A549 (cell line): ENCODE results near the gene RNASEH1.

Source experiments
- CHD2 ChIP-seq: fragments of 150-350 bp; IDR thresholded peaks from 2 replicates; pipeline ENCODE4 v1.6.1; 2014; ENCODE audit warnings: low read length; ENCODE audit not compliant: partially characterized antibody
- EP300 ChIP-seq, 2 experiments: fragments of >200 bp; sonication (Bioruptor Twin); formaldehyde crosslinking; IDR thresholded peaks; 2 replicates in 1 of 2; 3 replicates in 1 of 2; pipeline ENCODE4 v1.6.1; 2016 to 2017
- HOXA7 ChIP-seq: fragments of 250-450 bp; sonication (Bioruptor Pico); IDR thresholded peaks from 2 replicates; pipeline ENCODE4 v1.5.0; 2020; ENCODE audit warnings: mild to moderate bottlenecking, moderate library complexity
- MAZ ChIP-seq: fragments of 150-350 bp; IDR thresholded peaks from 2 replicates; pipeline ENCODE4 v1.6.1; 2014; ENCODE audit warnings: antibody characterized with exemption, low read depth, low read length, borderline replicate concordance
- POLR2A ChIP-seq: IDR thresholded peaks from 2 replicates; pipeline ENCODE4 v1.6.1; 2012; ENCODE audit warnings: mild to moderate bottlenecking, low read length
- RAD21 ChIP-seq, 2 experiments: fragments of >200 bp in 1 of 2; sonication (Bioruptor Twin) in 1 of 2; formaldehyde crosslinking in 1 of 2; IDR thresholded peaks in 1 of 2; conservative IDR thresholded peaks in 1 of 2; 2 replicates in 1 of 2; 3 replicates in 1 of 2; pipeline ENCODE4 v1.6.1; 2012 to 2018; ENCODE audit warnings: inconsistent platforms in 1 of 2
- RNF2 ChIP-seq: fragments of 200-600 bp; sonication (generic); IDR thresholded peaks from 2 replicates; pipeline ENCODE4 v1.6.1; 2016; ENCODE audit warnings: low read depth, mild to moderate bottlenecking, antibody characterized with exemption, moderate library complexity, borderline replicate concordance
- SMC3 ChIP-seq: fragments of >200 bp; sonication (Bioruptor Twin); formaldehyde crosslinking; IDR thresholded peaks from 3 replicates; pipeline ENCODE4 v1.6.1; 2018; ENCODE audit warnings: inconsistent platforms
- TF ChIP-seq, protein P1 (sequence below): fragments of >200 bp; sonication (Bioruptor Twin); formaldehyde crosslinking; IDR thresholded peaks from 3 replicates; pipeline ENCODE4 v1.5.1; 2016
- TF ChIP-seq, protein P2 (sequence below): IDR thresholded peaks from 2 replicates; pipeline ENCODE4 v1.6.1; 2012; ENCODE audit warnings: low read depth, borderline replicate concordance

DNA sequence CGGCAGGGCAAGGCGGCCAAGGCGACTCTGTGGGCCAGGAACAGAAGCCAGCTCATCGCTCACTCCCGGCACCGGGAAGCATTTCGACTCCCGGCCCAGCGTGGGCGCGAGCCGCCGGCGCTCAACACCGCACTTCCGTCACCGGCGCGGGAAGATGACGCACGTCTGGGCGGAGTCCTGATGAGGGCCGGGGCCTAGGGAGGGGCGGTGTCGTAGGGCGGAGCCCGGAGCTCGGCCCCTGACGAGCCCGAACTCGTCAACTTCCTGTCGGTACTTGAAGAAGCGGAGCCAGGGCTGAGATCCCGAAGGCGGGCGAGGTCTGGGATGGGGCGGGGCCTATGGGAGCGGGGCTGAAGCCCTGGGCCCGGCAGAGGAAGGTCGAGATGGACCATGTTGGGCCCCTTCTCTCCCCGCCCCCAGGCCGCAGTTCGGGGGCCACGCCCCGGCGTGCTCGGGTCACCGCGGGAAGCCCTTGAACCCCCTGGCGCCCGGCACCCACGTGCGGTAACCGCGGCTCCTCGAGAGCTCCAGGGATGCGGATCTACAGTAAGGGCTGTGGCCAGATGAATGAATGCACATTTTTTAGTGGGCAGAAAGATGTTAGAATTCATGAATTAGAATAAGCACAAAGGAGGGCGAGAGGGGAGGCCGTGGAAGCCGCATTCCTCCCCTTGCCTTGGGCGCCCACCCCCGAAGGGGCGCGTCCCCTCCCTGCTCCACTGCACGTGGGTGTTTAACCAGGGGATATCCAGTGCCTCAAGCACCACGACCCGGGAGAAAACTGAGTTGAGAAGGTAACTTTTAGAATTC is at the start of gene RNASEH1:
- peak; percentile 94 for TF ChIP-seq POLR2A
- TF ChIP-seq CHD2 = no peak
- TF ChIP-seq RNF2 = no peak
- TF ChIP-seq, protein P1, sequence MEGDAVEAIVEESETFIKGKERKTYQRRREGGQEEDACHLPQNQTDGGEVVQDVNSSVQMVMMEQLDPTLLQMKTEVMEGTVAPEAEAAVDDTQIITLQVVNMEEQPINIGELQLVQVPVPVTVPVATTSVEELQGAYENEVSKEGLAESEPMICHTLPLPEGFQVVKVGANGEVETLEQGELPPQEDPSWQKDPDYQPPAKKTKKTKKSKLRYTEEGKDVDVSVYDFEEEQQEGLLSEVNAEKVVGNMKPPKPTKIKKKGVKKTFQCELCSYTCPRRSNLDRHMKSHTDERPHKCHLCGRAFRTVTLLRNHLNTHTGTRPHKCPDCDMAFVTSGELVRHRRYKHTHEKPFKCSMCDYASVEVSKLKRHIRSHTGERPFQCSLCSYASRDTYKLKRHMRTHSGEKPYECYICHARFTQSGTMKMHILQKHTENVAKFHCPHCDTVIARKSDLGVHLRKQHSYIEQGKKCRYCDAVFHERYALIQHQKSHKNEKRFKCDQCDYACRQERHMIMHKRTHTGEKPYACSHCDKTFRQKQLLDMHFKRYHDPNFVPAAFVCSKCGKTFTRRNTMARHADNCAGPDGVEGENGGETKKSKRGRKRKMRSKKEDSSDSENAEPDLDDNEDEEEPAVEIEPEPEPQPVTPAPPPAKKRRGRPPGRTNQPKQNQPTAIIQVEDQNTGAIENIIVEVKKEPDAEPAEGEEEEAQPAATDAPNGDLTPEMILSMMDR = no peak
- no peak for TF ChIP-seq EP300 (IDR thresholded peaks at IDR 0.05)
- peak; percentile 91 for TF ChIP-seq HOXA7 (CRISPR knock-in tag)
- no peak; the same call in 1 of the 3 replicates for TF ChIP-seq SMC3
- TF ChIP-seq RAD21 (conservative IDR thresholded peaks at IDR 0.05 in 1 of 2, IDR thresholded peaks at IDR 0.05 in 1 of 2) = 0 out of 5 replicates have a peak, but pooled peaks of 1 of the 2 experiments have one; percentile 21
- no peak for TF ChIP-seq MAZ
- TF ChIP-seq, protein P2, sequence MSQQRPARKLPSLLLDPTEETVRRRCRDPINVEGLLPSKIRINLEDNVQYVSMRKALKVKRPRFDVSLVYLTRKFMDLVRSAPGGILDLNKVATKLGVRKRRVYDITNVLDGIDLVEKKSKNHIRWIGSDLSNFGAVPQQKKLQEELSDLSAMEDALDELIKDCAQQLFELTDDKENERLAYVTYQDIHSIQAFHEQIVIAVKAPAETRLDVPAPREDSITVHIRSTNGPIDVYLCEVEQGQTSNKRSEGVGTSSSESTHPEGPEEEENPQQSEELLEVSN = peak; percentile 99
